SKM-1 (cell line): ENCODE data around the gene MUC3A.
"Not testable (repeated sequence)": the region's sequence is repeated elsewhere in the genome, so short reads cannot be mapped to it uniquely, and the experiment has no call there.

Experiments used
- DNase-seq: peaks from one replicate; lab custom pipeline; 2025; ENCODE audit not compliant: unreplicated experiment; lab: John Stamatoyannopoulos, UW

Gene MUC3A

DNA sequence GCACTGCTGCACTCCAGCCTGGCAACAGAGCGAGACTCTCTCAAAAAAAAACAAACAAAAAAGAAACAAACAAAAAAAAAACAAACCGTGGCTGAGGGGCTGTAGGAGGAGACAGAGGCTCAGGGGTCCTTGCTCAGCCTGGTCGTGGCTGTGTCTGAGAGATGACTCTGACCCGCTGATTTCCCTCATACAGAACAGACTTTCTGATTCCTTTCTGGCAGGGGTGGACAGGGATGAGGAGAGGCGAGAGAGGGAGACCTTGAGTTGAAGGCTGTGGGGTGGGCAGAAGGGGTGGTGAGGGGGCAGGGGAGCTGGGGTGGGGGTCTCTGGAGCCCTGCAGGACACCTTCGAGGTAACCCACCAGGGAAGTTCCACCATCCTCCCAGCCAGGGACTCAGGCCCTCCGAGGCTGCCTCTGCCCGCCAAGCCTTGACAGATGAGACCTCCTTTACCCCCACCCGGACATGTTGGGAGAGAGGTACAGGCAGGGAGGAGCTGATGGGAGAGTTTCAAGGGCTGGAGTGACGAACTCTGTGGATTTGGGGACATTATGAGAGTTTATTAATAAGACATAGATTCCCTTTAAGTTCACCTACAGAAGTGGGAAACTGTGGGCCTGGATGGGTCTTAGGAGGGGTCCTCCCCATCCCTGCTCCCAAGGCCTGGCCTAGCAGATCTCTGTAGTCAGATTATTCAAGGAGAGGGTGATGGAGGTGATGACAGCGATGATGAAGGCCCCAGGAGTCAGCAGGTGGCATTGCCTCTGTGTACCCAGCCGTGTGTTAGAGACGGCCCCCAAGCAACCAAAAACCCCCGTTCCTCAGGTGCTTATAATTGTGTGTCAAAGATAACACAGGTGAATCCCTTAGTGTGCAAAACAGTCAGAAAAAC lies 22.0 kb downstream of the MUC3A start:
- no peak for DNase-seq

DNA sequence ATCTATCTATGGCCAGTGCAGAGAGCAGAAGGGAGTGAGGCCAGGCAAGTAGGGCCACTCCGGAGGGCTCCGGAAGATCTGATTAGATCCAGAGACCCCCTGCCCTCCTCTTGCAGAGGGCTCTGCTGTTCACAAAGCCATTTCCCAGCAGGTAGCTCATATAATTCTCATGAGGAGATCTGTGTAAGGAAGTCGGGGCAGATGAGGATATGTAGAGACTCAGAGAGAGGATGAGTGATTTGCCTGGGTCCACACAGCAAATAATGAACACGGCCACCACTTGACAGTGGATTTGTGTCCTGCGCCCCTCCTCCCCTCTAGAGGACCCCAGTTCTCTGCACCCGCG lies 22.6 kb downstream of the MUC3A start:
- DNase-seq: no peak

DNA sequence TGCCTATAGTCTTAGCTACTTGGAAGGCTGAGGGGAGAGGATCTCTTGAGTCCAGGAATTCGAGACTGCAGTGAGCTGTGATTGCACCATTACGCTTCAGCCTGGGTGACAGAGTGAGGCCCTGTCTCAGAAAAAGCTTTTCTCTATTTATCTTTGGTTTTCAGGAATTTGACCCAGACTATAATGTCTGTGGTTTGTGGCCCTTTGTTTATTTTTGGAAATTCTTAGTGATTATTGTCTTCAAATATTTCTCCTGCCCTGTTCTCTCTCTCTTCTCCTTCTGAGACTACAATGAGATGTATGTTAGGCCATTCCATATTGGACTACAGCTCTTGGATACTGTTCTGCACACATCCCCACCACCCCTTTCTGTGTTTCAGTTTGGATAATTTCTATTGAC lies 24.7 kb downstream of the MUC3A start:
- no peak for DNase-seq

DNA sequence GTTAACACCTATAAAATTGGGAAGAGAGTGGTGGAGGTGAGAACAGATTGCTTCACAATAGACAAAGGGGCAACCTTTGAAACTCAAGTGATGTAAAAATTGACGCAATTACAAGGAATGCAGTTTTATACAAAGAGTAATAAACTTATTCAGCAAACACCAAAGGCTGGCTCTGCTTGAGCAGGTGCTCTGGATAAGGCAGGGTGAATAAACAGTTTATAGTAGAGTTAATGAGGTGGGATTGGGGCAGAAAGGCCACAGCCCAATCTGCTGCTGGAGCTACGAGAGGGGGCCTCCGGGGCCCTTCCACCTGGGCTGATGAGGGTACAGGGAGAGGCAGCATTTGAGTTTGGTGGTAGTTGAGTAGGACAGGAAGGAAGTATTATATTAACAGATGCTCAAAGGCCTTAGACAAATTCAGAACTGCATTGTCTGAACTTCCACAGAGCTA lies 26.1 kb downstream of the MUC3A start:
- DNase-seq: no peak

DNA sequence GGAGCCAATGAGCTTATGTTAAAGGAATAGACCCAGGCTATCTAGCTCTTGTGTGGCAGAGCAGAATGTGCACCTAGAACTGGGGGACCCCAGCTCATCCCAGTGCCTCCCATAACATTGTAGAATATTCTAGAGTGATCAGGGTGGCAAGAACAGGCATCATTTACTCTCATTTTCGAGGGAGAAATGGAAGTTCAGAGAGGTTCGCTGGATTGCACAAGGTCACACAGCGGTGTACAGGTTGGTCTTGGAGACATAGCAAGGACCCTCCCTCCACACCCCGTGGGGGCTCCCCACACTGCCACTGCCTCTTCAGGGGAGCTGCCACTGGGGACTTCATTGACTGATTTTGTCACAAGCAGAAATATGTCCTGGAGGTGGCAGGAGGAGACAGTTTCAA lies 29.0 kb downstream of the MUC3A start:
- DNase-seq: no peak

DNA sequence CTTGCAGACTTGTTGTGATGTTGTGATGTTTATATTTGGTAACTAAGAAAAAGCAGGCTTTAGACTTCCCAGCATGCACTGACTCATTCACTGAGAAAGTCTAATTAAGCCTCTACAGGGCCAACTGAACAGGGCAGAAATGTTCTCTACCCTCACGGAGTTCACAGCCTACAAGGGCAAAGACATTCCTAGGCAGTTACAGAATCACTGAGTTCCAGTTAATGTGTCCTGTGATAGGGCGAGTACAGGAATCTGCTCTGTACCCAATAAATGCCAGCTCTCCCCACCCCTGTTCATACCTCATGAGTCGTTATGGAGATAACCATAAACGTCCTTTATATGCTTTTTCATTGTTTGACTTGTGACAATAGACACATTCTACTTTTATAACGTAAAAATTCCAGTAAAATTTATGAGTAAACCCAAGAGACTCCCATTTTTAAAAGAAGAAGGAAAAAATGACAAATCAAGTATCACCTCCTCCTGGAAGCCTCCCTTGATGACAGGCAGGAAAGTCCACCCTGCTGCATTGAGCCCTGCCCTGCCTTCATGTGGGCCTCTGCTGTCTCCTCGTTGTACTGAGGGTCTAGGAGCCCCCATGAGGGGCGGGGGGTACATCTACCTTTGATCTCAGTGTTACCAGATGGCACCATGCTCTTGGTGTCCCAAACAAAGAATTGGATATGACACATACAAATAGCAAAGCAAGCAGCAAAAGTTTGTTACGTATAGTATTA lies 34.3 kb downstream of the MUC3A start:
- DNase-seq: no peak

DNA sequence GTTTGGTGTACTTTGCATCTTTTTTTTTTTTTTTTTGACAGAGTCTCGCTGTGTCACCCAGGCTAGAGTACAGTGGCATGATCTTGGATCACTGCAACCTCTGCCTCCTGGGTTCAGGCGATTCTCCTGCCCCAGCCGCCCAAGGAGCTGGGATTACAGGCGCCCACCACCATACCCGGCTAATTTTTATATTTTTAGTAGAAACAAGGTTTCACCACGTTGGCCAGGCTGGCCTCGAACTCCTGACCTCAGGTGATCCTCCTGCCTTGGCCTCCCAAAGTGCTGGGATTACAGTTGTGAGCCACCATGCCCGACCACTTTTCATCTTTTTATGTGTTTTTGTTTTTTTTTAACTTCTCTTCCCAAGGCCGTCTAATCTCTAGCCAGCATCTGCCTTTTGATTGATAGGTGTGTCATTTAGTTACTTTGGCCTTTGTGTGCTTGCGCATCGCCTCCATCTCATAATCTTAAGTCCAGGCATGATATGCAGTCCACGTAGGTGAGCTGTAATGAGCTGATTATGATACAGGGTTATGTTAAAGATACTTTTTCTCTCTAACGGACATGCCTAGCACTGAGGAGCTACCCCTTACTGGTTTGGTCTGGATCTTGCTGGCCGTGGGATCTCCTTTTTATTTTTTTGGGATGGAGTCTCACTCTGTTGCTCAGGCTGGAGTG lies 35.0 kb downstream of the MUC3A start:
- DNase-seq: not testable (repeated sequence)

DNA sequence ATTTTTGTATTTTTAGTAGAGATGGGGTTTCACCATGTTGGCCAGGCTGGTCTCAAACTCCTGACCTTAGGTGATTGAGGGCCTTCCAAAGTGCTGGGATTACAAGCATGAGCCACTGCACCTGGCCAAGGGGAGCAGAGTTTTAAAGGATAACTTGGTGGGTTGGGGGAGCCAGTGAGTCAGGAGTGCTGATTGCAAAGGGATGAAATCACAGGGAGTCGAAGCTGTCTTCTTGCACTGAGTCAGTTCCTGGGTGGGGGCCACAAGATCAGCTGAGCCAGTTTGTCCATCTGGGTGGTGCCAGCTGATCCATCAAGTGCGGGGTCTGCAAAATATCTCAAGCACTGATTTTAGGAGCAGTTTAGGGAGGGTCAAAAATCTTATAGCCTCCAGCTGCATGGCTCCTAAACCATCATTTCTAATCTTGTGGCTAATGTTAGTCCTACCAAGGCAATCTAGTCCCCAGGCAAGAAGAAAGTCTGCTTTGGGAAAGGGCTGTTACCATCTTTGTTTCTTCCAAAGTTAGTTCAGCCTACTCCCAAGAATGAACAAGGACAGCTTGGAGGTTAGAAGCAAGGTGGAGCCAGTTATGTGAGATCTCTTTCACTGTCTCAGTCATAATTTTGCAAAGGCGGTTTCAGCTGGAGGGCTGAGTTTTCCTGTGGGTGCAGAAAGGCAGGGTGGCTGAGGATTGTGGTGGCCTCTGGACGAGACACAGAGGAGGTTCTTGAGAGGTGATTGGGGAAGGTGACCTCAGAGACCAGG lies 35.9 kb downstream of the MUC3A start:
- DNase-seq: not testable (repeated sequence)

DNA sequence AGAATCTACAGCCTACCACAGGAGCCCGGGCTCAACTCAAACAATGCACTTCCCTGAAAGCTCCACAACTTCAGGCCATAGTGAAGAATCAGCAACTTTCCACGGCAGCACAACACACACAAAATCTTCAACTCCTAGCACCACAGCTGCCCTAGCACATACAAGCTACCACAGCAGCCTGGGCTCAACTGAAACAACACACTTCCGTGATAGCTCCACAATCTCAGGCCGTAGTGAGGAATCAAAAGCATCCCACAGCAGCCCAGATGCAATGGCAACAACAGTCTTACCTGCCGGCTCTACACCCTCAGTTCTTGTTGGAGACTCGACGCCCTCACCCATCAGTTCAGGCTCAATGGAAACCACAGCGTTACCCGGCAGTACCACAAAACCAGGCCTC lies 42.3 kb downstream of the MUC3A start:
- DNase-seq: no peak

DNA sequence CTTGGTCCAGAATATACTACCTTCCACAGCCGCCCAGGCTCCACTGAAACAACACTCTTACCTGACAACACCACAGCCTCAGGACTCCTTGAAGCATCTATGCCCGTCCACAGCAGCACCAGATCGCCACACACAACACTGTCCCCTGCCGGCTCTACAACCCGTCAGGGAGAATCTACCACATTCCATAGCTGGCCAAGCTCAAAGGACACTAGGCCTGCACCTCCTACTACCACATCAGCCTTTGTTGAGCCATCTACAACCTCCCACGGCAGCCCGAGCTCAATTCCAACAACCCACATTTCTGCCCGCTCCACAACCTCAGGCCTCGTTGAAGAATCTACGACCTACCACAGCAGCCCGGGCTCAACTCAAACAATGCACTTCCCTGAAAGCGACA lies 42.9 kb downstream of the MUC3A start:
- not testable (repeated sequence) for DNase-seq

DNA sequence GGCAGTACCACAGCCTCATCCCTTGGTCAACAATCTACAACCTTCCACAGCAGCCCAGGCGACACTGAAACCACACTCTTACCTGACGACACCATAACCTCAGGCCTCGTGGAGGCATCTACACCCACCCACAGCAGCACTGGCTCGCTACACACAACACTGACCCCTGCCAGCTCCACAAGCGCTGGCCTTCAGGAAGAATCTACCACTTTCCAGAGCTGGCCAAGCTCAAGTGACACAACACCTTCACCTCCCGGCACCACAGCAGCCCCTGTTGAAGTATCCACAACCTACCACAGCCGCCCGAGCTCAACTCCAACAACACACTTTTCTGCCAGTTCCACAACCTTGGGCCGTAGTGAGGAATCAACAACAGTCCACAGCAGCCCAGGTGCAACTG lies 45.3 kb downstream of the MUC3A start:
- DNase-seq: not testable (repeated sequence)

DNA sequence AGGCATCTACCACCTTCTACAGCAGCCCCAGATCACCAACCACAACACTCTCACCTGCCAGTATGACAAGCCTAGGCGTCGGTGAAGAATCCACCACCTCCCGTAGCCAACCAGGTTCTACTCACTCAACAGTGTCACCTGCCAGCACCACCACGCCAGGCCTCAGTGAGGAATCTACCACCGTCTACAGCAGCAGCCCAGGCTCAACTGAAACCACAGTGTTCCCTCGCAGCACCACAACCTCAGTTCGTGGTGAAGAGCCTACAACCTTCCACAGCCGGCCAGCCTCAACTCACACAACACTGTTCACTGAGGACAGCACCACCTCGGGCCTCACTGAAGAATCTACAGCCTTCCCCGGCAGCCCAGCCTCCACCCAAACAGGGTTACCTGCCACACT lies 49.2 kb downstream of the MUC3A start:
- not testable (repeated sequence) for DNase-seq

DNA sequence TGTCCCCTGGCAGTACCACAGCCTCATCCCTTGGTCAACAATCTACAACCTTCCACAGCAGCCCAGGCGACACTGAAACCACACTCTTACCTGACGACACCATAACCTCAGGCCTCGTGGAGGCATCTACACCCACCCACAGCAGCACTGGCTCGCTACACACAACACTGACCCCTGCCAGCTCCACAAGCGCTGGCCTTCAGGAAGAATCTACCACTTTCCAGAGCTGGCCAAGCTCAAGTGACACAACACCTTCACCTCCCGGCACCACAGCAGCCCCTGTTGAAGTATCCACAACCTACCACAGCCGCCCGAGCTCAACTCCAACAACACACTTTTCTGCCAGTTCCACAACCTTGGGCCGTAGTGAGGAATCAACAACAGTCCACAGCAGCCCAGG lies 50.0 kb downstream of the MUC3A start:
- not testable (repeated sequence) for DNase-seq

DNA sequence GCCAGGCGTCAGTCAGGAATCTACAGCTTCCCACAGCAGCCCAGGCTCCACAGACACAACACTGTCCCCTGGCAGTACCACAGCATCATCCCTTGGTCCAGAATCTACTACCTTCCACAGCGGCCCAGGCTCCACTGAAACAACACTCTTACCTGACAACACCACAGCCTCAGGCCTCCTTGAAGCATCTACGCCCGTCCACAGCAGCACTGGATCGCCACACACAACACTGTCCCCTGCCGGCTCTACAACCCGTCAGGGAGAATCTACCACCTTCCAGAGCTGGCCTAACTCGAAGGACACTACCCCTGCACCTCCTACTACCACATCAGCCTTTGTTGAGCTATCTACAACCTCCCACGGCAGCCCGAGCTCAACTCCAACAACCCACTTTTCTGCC lies 50.7 kb downstream of the MUC3A start:
- not testable (repeated sequence) for DNase-seq

DNA sequence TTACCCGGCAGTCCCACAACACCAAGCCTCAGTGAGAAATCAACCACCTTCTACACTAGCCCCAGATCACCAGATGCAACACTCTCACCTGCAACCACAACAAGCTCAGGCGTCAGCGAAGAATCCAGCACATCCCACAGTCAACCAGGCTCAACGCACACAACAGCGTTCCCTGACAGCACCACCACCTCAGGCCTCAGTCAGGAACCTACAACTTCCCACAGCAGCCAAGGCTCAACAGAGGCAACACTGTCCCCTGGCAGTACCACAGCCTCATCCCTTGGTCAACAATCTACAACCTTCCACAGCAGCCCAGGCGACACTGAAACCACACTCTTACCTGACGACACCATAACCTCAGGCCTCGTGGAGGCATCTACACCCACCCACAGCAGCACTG lies 53.0 kb downstream of the MUC3A start:
- not testable (repeated sequence) for DNase-seq

DNA sequence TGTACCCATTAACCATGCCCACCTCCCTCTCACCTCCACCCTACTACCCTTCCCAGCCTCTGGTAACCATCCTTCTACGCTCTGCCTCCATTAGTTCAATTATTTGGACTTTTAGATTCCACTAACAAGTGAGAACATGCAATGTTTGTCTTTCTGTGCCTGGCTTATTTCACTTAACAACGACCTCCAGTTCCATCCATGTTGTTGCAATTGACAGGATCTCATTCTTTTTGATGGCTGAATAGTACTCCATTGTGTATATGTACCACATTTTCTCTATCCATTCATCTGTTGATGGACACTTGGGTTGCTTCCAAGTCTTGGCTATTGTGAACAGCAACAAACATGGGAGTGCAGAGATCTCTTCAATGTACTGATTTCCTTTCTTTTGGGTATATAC lies 58.0 kb downstream of the MUC3A start:
- not testable (repeated sequence) for DNase-seq

DNA sequence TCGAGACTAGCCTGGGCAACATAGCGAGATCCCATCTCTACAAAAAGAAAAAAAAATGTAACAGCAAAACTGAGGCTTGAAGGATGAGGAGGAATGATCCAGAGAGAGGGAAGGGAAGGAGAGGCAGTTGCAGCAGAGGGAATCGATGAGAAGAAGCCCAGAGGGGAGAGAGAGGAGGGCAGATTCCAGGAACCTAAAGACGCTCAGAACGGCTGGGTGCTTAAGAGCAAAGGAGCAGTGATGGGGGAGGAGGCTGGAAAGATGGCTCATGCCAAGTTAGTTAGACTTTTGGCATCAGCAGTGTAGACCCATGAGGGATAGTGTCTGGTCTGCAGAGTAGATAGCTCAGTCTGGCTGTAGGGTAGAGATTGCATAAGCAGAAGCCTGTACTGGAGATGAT lies 60.3 kb downstream of the MUC3A start:
- no peak for DNase-seq

DNA sequence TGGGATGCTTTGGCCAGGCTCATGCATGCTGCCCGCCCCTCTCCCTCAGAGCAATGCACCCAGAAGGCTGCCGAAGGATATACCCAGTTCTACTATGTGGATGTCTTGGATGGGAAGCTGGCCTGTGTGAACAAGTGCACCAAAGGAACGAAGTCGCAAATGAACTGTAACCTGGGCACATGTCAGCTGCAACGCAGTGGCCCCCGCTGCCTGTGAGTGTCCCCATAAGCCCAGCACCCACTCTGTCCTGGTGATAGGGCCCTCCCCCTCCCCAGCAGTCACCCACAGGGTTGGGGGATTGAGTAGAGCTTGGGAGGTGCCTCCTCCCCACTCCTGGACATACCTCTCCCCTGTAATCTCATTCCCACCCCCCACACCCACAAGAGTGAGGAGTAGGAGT lies 63.6 kb downstream of the MUC3A start:
- no peak for DNase-seq

DNA sequence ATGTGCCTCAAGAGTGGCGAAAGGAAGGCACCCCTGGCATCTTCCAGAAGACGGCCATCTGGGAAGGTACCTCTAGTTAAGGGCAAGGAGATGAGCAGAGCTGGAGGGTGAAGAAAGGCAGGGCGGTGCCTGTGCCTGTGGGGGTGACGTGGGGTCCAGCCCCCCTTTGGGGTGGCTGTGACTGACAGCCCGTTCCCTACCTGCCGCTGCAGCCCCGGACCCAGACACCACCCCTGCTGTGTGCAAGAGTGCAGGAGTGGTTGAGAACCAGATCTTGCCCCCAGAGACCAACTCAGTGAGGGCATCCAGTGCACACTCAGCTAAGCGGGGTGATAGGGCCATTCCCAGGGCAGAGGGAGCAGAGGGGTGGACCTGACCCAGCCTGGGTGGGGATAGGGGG lies 66.3 kb downstream of the MUC3A start:
- no peak for DNase-seq

DNA sequence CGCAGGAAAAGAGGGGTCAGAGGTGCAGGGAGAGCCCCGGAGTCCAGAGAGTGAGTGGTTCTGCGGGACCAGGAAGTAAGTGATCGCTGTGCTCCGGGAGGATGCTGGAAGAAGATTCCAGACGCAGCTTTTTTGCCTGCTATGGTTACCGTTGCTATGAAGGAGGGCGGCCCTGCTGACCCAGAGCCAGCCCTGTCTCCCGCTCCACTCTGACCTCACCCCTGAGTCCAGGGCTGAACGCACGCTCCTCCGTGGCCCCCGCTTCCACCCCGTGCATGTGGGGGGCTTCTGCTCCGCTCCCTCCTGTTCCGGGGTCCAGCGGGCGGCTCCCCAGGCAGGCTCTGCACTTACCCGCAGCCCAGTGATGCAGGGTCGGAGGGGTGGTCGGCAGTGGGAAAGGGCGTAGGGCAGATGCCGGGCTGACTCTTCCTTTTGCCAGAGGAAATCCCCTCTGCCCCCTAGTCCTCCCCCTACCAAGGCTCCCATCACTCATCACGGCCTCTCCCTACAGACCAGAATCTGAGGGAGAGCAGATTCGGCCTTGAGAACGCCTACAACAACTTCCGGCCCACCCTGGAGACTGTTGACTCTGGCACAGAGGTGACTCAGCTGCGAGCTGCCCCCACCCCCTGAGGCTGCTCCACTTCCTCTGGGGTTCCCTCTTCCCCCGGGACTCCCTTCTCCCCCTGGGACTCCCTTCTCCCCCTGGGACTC lies 67.9 kb downstream of the MUC3A start:
- no peak for DNase-seq
